ENCODE measurements around the gene ANKDD1A. TPM values are rescaled to one million over a fixed set of nuclear protein-coding genes. Genes with fewer than 3 reads are reported as not detected.

The ANKDD1A gene
- total RNA-seq, 2 donors from 2014 or later, result 7.2 to 8.4 TPM

DNA sequence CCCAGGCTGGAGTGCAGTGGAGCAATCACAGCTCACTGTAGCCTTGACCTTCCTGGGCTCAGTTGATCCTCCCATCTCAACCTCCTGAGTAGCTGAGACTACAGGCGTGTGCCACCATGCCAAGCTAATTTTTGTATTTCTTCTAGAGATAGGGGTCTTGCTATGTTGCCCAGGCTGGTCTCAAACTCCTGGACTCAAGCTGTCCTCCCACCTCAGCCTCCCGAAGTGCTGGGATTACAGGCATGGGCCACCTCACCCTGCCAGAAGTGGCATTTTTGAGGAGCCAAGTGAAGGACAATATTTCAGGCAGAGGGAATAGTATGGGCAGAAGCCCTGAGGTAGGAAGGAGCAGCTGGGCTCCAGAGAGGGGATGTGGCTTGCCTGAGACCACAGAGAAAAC is 4.7 kb downstream of the ANKDD1A start:
- ATAC-seq (replicated peaks in 1 of 2) (no peak), DNase-seq (no peak)
- Mint-ChIP-seq H3K9me3 (no peaks in the 10 kb centered on the region), H3K36me3 (ENCODE audit: insufficient read depth in 2 of 2) (no peaks in the 10 kb centered on the region), H3K4me1 (ENCODE audit: low read depth) (peaks cover 2% of the 10 kb centered on the region), H3K4me3 (no peak overlapping the region), H3K27me3 (ENCODE audit: low read depth) (peaks cover 2% of the 10 kb centered on the region), H3K27ac (no peak overlapping the region)

DNA sequence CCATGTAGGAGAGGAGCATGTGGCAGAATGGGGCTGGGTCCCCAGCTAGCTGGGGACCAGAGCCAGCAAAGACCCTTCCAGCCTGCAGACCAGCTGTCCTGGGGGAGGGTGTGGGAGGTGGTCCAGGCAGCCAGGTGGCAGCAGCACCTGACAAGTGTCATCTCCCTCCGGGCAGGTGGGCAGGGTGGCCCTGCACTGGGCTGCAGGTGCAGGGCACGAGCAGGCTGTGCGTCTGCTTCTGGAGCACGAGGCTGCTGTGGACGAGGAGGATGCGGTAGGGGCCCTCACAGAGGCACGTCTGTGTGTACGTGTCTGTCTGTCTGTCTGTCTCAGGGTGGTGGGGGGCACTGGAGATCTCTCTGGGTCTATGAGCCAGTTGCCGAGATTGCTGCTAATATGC is 5.5 kb downstream of the ANKDD1A start:
- no peak overlapping the region for H3K27ac Mint-ChIP-seq
- no peak for ATAC-seq (replicated peaks in 1 of 2)
- H3K27me3 Mint-ChIP-seq (ENCODE audit: low read depth), result no peaks in the 10 kb centered on the region

DNA sequence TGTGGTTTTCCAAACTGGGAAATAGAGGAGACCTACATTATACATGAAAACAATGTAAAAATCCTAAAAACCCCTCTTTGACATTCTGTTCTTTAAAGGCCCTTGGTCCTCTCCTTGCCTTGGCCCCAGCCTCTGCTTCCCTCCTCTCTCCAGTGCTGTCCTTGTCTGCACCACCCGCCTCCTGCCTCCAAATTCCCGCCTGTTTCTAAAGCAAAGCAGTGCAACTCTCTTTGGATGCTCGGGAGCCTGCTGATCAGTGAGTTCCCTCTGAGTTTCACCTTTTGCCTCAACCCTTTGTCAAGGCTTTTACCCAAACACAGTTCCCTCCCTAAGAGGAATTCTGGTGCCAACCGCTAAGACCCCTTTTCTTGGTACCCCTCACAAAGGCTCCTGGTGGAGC is 8.0 kb downstream of the ANKDD1A start:
- Mint-ChIP-seq H3K27me3 (ENCODE audit: low read depth) (no peaks in the 10 kb centered on the region), H3K36me3 (ENCODE audit: insufficient read depth in 2 of 2) (no peaks in the 10 kb centered on the region), H3K4me1 (ENCODE audit: low read depth) (no peaks in the 10 kb centered on the region), H3K27ac (no peak overlapping the region), H3K4me3 (no peak overlapping the region), H3K9me3 (no peaks in the 10 kb centered on the region)
- no peak for ATAC-seq (replicated peaks in 1 of 2)
- no peak for DNase-seq

More for the DNA sequence above, 5.5 kb downstream of the ANKDD1A start:
- H3K4me1 Mint-ChIP-seq (ENCODE audit: low read depth), result no peaks in the 10 kb centered on the region
- no peaks in the 10 kb centered on the region for H3K36me3 Mint-ChIP-seq (ENCODE audit: insufficient read depth in 2 of 2)
- H3K9me3 Mint-ChIP-seq, result no peaks in the 10 kb centered on the region
- no peak for DNase-seq
- no peak overlapping the region for H3K4me3 Mint-ChIP-seq

DNA sequence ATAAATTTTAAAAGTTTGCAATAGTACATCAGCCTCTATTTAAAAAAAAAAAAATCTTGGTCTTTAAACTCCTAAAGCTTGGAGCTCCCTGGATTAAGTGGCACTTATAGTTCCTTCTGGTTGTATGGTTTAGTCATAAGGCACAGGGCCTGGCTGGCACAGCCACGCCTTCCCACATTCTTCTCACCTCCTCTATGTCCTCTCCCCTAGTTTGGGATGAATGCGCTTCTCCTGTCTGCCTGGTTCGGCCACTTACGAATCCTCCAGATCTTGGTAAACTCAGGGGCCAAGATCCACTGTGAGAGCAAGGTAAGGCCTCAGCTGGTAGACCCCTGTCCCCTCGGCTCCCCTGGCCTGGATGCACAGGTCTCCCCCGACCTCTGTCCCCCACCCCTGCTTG is 10.0 kb downstream of the ANKDD1A start:
- DNase-seq (no peak), ATAC-seq (replicated peaks in 1 of 2) (no peak)
- H3K27me3 Mint-ChIP-seq (ENCODE audit: low read depth), result no peaks in the 10 kb centered on the region
- H3K9me3 Mint-ChIP-seq, result no peaks in the 10 kb centered on the region
- H3K36me3 Mint-ChIP-seq (ENCODE audit: insufficient read depth in 2 of 2), result no peaks in the 10 kb centered on the region
- no peak overlapping the region for H3K27ac Mint-ChIP-seq
- no peaks in the 10 kb centered on the region for H3K4me1 Mint-ChIP-seq (ENCODE audit: low read depth)
- H3K4me3 Mint-ChIP-seq, result no peak overlapping the region

DNA sequence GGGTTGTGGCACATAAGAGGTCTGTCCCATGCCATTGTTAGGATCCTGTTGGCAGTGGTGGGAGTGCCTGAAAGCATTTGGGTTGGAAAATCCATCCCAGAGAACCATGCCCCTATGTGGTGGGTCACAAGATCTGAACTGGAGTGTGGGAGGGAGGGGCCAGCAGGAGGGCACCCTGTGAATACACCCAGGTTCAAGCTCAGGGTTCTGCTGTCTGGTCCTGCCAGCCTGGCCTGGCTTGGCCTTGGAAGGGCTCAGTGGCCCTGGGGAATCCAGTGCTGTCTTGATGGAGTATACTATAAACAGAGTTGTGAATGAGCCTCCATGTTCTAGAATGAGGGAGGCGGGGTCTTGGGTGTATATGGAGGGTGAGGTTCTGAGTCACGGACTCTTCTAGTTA is 11.8 kb downstream of the ANKDD1A start:
- Mint-ChIP-seq H3K9me3 (no peaks in the 10 kb centered on the region), H3K36me3 (ENCODE audit: insufficient read depth in 2 of 2) (no peaks in the 10 kb centered on the region), H3K4me1 (ENCODE audit: low read depth) (peaks cover 7% of the 10 kb centered on the region), H3K4me3 (no peak overlapping the region), H3K27me3 (ENCODE audit: low read depth) (no peaks in the 10 kb centered on the region), H3K27ac (no peak overlapping the region)
- ATAC-seq (replicated peaks in 1 of 2) (no peak), DNase-seq (no peak)

DNA sequence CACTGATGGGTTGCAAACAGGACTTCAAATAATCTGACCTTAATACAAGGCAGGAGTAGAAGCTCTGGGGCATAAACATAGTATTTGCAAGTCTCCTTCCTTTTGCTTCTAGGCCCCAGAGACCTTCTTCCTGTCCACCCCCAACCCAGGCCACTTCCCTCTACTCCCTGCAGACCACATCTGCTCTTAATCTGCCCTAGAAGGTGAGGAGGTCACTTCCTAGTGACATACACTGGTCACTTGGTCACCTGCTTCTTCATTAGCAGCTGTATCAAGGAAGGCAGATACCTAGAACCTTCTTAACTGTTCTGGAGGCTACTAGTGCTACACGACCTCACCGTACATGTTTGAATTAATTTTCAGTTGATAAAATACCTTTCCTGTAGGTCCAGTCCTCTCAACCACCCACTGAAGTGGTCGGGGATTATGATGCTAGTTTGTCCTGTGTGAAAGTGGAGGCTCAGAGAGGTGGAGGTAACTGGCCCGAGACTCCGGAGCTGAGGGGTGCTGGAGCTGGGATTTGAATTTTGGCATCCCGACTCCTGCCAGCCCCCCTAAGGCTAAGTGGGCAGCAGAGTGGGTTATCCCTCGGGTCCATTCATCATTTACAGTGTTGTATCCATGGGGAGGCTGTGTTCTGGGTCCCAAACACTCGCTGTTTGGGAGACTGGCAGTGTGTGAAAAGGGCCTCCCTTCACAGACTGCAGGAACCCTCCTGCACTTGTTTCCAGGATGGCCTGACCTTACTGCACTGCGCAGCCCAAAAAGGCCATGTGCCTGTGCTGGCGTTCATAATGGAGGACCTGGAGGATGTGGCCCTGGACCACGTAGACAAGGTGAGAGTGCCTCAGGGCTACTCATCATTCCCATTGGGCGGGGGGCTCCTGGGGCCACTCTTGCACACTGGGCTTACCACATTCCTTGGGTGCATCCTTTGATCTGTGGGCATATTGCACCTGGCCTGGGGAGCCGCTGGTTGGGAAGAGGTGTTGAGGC is 13.9 kb downstream of the ANKDD1A start:
- no peaks in the 10 kb centered on the region for H3K27me3 Mint-ChIP-seq (ENCODE audit: low read depth)
- no peaks in the 10 kb centered on the region for H3K9me3 Mint-ChIP-seq
- no peak overlapping the region for H3K4me3 Mint-ChIP-seq
- no peaks in the 10 kb centered on the region for H3K36me3 Mint-ChIP-seq (ENCODE audit: insufficient read depth in 2 of 2)
- no peak for DNase-seq
- peaks cover 7% of the 10 kb centered on the region for H3K4me1 Mint-ChIP-seq (ENCODE audit: low read depth)
- ATAC-seq (replicated peaks in 1 of 2), result no peak
- no peak overlapping the region for H3K27ac Mint-ChIP-seq

DNA sequence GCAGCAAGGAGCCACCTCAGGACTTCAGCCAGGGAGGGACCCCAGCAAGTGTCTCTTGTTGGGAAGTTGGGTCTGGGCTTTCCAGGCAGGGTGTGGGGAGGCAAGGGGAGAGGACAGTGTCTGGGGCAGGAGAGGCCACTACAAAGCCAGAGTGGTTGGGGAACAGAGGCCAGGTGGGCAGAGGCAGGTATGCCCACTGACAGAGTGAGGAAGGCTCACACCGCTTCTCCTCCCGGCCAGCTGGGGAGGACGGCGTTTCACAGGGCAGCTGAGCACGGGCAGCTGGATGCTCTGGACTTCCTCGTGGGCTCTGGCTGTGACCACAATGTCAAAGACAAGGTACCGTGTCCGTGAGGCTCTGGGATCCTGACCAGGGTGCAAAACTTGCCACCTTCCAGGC is 15.0 kb downstream of the ANKDD1A start:
- H3K36me3 Mint-ChIP-seq (ENCODE audit: insufficient read depth in 2 of 2), result no peaks in the 10 kb centered on the region
- ATAC-seq (replicated peaks in 1 of 2), result no peak
- DNase-seq, result no peak
- H3K27ac Mint-ChIP-seq, result no peak overlapping the region
- H3K9me3 Mint-ChIP-seq, result no peaks in the 10 kb centered on the region
- H3K4me1 Mint-ChIP-seq (ENCODE audit: low read depth), result peaks cover 7% of the 10 kb centered on the region
- no peak overlapping the region for H3K4me3 Mint-ChIP-seq
- no peaks in the 10 kb centered on the region for H3K27me3 Mint-ChIP-seq (ENCODE audit: low read depth)

DNA sequence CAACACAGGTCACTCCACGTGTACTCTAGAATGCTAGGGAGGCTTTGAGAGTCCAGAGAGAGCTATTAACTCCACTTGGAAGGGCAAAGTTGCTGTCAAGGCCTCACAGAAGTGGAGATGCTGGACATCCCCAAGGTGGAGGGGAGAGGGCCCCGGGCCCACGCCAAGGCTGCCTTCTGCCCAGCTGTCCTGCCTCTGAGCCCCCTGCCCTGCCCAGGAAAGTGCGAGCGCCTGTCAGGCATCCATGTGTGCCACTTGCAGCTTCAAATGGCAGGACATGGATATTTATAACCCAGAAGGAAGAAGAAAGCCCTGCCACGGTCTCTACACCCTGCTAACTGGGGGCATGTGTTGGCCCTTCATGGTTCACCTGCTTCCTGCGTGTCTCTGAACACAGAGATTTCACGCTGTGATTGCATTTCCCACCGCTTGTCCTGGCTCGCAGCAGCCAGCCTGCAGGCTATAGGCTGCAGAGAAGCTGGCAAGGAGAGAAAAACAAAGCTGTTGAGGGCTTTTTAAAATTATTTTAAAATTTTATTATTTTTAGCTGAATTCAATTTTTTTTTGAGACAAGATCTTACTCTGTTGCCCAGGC is 17.0 kb downstream of the ANKDD1A start:
- Mint-ChIP-seq H3K4me1 (ENCODE audit: low read depth) (peaks cover 7% of the 10 kb centered on the region), H3K36me3 (ENCODE audit: insufficient read depth in 2 of 2) (no peaks in the 10 kb centered on the region), H3K9me3 (no peaks in the 10 kb centered on the region), H3K27me3 (ENCODE audit: low read depth) (no peaks in the 10 kb centered on the region), H3K4me3 (no peak overlapping the region), H3K27ac (no peak overlapping the region)
- ATAC-seq (replicated peaks in 1 of 2) (no peak), DNase-seq (no peak)

DNA sequence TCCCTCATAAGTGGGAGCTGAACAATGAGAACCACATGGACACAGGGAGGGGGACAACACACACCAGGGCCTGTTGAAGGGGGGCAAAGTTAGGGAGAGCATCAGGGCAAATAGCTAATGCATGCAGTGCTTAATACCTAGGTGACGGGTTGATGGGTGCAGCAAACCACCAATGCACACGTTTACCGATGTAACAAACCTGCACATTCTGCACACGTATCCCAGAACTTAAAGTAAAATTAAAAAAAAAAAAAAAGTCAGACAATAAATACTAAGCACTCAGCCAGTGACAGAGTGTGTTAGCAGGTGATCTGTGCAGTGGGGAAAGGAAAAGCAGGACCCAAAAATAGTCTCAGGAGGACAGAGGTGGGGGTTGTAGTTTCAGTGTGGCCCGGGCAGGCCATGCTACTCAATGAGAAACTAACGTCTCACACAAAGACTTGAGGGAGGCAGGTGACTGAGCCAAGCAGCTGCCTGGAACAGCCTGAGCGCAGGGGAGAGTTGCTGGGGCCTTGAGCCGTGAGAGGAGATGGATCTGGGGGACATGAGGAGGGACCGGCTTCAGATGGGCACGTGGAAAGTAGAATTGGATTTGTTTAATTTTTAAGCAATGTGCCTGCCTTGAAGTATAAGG is 18.4 kb downstream of the ANKDD1A start:
- peaks cover 7% of the 10 kb centered on the region for H3K4me1 Mint-ChIP-seq (ENCODE audit: low read depth)
- no peak for DNase-seq
- H3K36me3 Mint-ChIP-seq (ENCODE audit: insufficient read depth in 2 of 2), result no peaks in the 10 kb centered on the region
- H3K27me3 Mint-ChIP-seq (ENCODE audit: low read depth), result no peaks in the 10 kb centered on the region
- H3K27ac Mint-ChIP-seq, result no peak overlapping the region
- no peaks in the 10 kb centered on the region for H3K9me3 Mint-ChIP-seq
- no peak for ATAC-seq (replicated peaks in 1 of 2)
- no peak overlapping the region for H3K4me3 Mint-ChIP-seq

DNA sequence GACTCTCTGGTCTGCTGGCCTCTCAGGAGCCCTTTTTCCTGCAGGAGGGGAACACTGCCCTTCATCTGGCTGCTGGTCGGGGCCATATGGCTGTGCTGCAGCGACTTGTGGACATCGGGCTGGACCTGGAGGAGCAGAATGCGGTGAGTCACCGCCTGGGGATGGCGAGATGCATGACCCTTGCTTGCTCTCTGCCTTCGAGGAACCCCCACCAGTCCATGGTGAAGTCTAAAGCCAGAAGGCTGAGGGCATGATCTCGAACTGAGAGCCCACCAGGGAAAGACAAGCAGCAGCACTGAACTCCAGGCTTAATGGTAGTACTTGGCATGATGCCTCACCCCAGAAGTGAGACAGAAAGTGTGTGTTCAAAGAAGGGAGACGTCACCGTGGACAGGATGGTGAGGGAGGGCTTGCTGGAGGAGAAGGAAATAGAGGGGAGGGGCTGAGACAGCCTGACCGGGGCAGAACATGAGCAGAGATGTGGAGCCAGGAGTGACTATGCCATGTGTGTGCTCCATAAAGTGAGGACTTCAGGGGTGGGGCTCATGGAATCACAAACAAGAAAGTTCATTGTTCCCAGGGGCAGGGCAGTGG is 19.2 kb downstream of the ANKDD1A start:
- Mint-ChIP-seq H3K9me3 (no peaks in the 10 kb centered on the region), H3K27ac (no peak overlapping the region)

DNA sequence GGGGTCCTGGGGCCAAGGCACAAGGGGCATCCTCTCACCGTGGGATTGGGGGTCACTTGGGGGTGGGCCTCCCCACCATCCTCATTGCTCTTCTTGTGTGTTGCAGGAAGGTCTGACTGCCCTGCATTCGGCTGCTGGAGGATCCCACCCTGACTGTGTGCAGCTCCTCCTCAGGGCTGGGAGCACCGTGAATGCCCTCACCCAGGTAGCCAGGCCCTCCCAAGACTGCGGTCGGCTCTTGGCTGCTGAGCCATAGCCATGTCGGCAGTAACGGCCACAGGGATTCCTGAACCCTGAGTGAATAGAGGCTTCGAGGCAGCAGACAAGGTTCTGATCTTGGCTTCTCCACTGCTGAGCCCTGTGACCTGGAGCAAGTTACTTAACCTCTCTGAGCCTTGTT is 19.7 kb downstream of the ANKDD1A start:
- Mint-ChIP-seq H3K36me3 (ENCODE audit: insufficient read depth in 2 of 2) (no peaks in the 10 kb centered on the region), H3K27me3 (ENCODE audit: low read depth) (no peaks in the 10 kb centered on the region), H3K9me3 (no peaks in the 10 kb centered on the region), H3K4me1 (ENCODE audit: low read depth) (peaks cover 7% of the 10 kb centered on the region), H3K4me3 (no peak overlapping the region), H3K27ac (no peak overlapping the region)
- DNase-seq, result no peak
- ATAC-seq (replicated peaks in 1 of 2), result no peak

More for the DNA sequence above, 19.2 kb downstream of the ANKDD1A start:
- Mint-ChIP-seq H3K4me3 (no peak overlapping the region), H3K27me3 (ENCODE audit: low read depth) (no peaks in the 10 kb centered on the region), H3K4me1 (ENCODE audit: low read depth) (peaks cover 7% of the 10 kb centered on the region), H3K36me3 (ENCODE audit: insufficient read depth in 2 of 2) (no peaks in the 10 kb centered on the region)
- no peak for ATAC-seq (replicated peaks in 1 of 2)
- no peak for DNase-seq

DNA sequence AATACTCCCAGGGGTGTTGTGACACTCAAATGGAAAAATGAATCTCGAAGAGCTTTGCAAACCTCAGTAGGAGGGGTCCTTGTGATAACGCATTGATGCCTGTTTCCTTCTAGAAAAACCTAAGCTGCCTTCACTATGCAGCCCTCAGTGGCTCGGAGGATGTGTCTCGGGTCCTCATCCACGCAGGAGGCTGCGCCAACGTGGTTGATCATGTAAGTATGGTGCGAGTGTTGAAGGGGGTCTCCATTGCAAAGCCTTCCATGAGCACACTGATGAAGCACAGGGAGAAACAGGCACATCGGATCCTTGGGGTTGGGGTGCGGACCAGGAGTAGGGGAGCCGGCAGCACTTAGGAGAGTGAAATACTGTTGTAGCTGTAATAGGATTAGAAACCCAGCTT is 22.3 kb downstream of the ANKDD1A start:
- H3K9me3 Mint-ChIP-seq, result no peaks in the 10 kb centered on the region
- no peaks in the 10 kb centered on the region for H3K27me3 Mint-ChIP-seq (ENCODE audit: low read depth)
- no peaks in the 10 kb centered on the region for H3K36me3 Mint-ChIP-seq (ENCODE audit: insufficient read depth in 2 of 2)
- H3K4me3 Mint-ChIP-seq, result no peak overlapping the region
- ATAC-seq (replicated peaks in 1 of 2) (no peak), DNase-seq (no peak)
- no peak overlapping the region for H3K27ac Mint-ChIP-seq
- no peaks in the 10 kb centered on the region for H3K4me1 Mint-ChIP-seq (ENCODE audit: low read depth)

DNA sequence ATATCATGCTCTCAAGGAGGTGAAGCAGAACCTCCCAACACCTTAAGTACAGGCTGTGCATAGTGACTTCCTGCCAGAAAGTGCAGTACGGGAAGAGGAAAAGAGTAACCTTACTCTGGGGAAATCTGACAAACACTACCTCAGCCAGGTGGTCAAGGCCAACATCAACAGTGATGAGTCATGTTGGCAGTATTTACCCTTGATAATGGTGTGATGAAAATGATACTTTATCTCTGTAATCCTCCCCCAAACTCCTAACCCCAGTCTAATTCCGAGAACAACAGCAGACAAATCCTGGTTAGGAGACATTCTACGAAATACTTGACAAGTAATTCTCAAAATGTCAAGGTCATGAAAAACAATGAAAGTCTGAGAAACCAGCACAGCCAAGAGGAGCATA is 26.5 kb downstream of the ANKDD1A start:
- ATAC-seq (replicated peaks in 1 of 2) (no peak), DNase-seq (no peak)
- Mint-ChIP-seq H3K27me3 (ENCODE audit: low read depth) (no peaks in the 10 kb centered on the region), H3K4me3 (no peak overlapping the region), H3K36me3 (ENCODE audit: insufficient read depth in 2 of 2) (no peaks in the 10 kb centered on the region), H3K27ac (no peak overlapping the region), H3K4me1 (ENCODE audit: low read depth) (no peaks in the 10 kb centered on the region), H3K9me3 (no peaks in the 10 kb centered on the region)
